T-helper 2 cell treated with Interferon-gamma antibody and Interleukin-4, amounts not matched to agents 5 μg/mL and 100 μg/mL, for 36 hours (primary cell): ENCODE measurements around the gene MCF2L.

Experiments
- DNase-seq: peaks from one replicate; pipeline ENCODE4 v3.0.0; 2021; ENCODE audit warnings: low spot score
- H3K27ac Mint-ChIP-seq: one replicate; pipeline ENCODE4 v1.8.0; 2021; ENCODE audit warnings: mild to moderate bottlenecking, mixed read lengths
- H3K27me3 Mint-ChIP-seq: one replicate; pipeline ENCODE4 v1.8.0; 2021; ENCODE audit warnings: low read depth, mixed read lengths
- H3K36me3 Mint-ChIP-seq: one replicate; pipeline ENCODE4 v1.8.0; 2021; ENCODE audit warnings: low read depth, mixed read lengths
- H3K4me1 Mint-ChIP-seq: one replicate; pipeline ENCODE4 v1.8.0; 2021; ENCODE audit warnings: low read depth, mixed read lengths
- H3K4me3 Mint-ChIP-seq: one replicate; pipeline ENCODE4 v1.8.0; 2022; ENCODE audit warnings: mild to moderate bottlenecking, moderate library complexity, mixed read lengths
- H3K9me3 Mint-ChIP-seq: one replicate; pipeline ENCODE4 v1.8.0; 2021; ENCODE audit warnings: mixed read lengths

The MCF2L gene

DNA sequence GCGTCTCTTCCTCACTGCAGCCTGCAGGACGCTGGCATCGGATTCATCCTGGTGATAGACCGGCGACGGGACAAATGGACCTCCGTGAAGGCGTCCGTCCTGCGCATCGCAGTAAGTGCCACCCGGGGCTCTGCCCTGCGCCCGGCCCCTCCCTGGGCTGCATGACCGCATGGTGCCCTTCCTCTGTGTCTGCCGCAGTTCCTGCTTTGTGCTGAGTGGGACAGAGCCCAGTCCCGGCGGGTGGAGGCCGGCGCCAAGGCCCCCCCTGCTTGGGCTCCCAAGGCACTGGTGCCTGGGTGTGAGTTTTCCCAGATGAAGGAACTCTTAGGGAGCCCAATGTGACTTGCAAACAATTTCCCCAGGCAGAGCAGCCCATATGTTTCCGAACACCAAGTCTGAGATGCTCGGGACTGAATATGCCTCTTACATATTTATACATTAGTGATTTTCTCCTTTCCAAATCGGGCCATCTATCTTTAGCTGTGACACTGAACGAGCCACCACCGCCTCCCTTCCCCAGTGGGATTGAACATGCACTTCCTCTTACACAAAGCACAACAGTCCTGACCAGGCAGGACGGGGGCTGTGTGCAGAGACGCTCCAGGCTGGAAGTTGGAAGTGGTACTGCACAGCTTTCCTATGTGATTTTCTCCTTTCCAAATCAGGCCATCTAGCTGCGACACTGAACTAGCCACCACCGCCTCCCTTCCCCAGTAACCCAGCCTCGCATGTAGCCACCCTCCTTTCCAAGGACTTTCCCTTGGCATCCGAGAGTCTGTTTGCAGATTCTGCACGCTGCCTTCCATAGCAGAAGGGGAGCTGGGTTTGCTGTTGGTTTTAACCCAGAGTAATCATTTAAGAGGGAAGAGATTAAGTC lies 76.5 kb downstream of the MCF2L start:
- Mint-ChIP-seq H3K36me3 (no peaks in the 10 kb centered on the region), H3K27ac (no peak overlapping the region), H3K9me3 (no peaks in the 10 kb centered on the region), H3K4me1 (no peaks in the 10 kb centered on the region), H3K27me3 (no peaks in the 10 kb centered on the region), H3K4me3 (no peak overlapping the region)
- DNase-seq, result no peak

DNA sequence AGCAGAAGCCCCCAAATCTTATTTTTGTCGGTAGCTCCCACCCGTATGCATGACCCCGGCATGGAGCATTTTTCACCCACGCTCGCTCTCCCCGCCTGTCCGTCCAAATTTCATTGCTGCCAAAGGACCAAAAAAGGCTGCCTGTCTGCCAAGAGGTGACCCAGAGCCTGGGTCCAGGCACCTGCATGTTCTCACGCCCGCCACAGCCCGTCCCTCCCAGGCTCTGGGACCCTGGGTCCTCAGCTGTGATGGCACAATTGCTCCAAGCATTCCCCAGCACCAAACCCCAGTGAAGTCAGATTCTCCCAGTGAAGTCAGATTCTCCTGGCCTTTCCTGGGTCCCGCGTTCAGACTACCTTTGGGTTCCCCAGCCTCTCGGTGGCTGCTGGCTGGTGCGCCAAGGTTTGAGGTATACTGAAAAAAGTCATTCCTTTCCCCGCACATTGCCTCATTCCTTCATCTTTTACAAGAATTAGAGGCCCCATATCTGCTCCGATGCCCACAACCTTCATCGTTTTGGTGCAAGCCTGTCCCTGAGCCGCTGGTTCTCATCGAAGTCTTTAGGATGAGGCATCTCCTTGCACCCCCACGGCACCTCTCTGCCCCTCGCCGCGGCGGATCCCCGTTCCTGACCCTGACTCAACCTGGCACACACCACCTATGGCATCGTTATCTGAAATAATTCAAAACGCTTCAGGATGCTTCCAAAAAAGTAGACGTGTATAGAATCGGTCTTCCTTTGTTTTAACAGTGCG lies 77.3 kb downstream of the MCF2L start:
- no peaks in the 10 kb centered on the region for H3K36me3 Mint-ChIP-seq
- H3K27ac Mint-ChIP-seq, result no peak overlapping the region
- no peaks in the 10 kb centered on the region for H3K27me3 Mint-ChIP-seq
- H3K4me3 Mint-ChIP-seq, result no peak overlapping the region
- no peaks in the 10 kb centered on the region for H3K4me1 Mint-ChIP-seq
- no peaks in the 10 kb centered on the region for H3K9me3 Mint-ChIP-seq
- no peak for DNase-seq

DNA sequence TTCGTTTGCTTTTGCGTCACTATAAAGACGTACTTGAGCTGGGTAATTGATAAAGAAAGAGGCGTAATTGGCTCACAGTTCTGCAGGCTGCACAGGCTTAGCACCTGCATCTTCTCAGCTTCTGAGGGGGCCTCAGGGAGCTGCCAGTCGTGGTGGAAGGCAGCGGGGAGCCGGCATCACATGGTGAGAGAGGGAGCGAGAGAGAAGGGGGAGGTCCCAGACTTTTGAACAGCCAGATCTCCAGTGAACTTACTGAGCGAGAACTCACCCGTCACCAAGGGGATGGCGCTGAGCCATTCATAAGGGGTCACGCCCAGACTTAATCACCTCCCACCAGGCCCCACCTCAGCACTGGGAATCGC lies 77.8 kb downstream of the MCF2L start:
- no peaks in the 10 kb centered on the region for H3K9me3 Mint-ChIP-seq
- H3K4me3 Mint-ChIP-seq, result no peak overlapping the region
- H3K36me3 Mint-ChIP-seq, result no peaks in the 10 kb centered on the region
- no peak for DNase-seq
- H3K27me3 Mint-ChIP-seq, result no peaks in the 10 kb centered on the region
- no peak overlapping the region for H3K27ac Mint-ChIP-seq
- H3K4me1 Mint-ChIP-seq, result no peaks in the 10 kb centered on the region

DNA sequence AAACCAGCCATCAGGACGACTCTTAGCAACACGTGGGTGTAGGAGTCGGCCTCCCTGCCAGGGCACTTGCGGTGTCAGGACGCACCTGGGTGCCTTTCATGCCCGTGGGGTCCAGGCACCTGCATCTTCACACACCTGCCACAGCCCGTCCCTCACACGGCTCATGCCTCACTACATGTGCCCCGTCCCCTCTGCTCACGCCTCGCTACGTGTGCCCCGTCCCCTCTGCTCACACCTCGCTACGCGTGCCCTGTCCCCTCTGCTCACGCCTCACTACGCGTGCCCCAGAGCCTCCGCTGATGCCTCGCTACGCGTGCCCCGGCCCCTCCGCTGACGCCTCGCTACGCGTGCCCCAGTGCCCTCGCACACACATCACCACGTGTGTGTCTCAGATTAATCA lies 78.6 kb downstream of the MCF2L start:
- H3K27ac Mint-ChIP-seq, result no peak overlapping the region
- H3K4me1 Mint-ChIP-seq, result no peaks in the 10 kb centered on the region
- H3K4me3 Mint-ChIP-seq, result no peak overlapping the region
- H3K27me3 Mint-ChIP-seq, result no peaks in the 10 kb centered on the region
- DNase-seq, result no peak
- no peaks in the 10 kb centered on the region for H3K9me3 Mint-ChIP-seq
- H3K36me3 Mint-ChIP-seq, result no peaks in the 10 kb centered on the region

DNA sequence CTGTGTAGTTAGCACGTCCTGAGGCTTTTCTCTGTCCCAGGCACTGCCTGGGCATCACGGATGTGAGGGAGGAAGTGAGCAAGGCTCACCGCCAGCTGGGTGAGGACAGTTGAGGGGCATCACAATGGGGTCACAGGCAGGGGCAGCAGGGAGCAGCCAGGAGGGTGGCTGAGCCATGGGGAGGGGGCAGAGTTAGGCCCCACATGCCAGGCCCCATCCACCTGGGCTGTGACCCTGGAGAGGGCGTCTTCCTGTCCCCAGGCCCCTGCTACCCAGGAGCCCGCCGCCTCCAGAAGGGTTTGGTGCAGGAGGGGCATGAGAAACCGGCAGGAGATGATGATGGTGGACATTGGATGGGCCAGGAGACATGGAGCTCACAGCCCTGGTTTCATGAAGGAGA lies 79.8 kb downstream of the MCF2L start:
- H3K27ac Mint-ChIP-seq, result no peak overlapping the region
- no peaks in the 10 kb centered on the region for H3K4me1 Mint-ChIP-seq
- no peak for DNase-seq
- H3K27me3 Mint-ChIP-seq, result no peaks in the 10 kb centered on the region
- no peaks in the 10 kb centered on the region for H3K36me3 Mint-ChIP-seq
- no peaks in the 10 kb centered on the region for H3K9me3 Mint-ChIP-seq
- no peak overlapping the region for H3K4me3 Mint-ChIP-seq

DNA sequence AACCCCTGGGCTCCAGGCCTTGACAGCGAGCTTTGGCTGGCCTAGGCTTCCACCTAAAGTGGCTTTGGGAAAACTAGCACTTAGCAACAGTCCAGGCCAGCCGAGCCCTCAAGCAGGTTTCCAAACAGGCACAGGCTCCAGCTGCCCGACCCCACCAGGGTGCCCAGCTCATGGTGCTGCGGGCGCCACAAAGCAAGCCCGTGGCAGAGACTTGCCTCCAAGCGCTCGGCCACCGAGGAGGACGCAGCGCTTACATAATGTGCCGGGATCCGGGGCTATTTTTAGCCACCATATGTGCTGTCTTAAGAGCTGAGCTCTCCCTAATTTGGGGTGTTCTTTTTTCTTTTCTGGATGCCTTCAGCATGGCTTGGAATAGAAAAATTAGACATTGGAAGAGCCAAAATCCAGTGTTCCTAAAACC lies 80.5 kb downstream of the MCF2L start:
- H3K9me3 Mint-ChIP-seq, result no peaks in the 10 kb centered on the region
- DNase-seq, result no peak
- no peak overlapping the region for H3K27ac Mint-ChIP-seq
- no peaks in the 10 kb centered on the region for H3K4me1 Mint-ChIP-seq
- H3K27me3 Mint-ChIP-seq, result no peaks in the 10 kb centered on the region
- H3K36me3 Mint-ChIP-seq, result no peaks in the 10 kb centered on the region
- no peak overlapping the region for H3K4me3 Mint-ChIP-seq

DNA sequence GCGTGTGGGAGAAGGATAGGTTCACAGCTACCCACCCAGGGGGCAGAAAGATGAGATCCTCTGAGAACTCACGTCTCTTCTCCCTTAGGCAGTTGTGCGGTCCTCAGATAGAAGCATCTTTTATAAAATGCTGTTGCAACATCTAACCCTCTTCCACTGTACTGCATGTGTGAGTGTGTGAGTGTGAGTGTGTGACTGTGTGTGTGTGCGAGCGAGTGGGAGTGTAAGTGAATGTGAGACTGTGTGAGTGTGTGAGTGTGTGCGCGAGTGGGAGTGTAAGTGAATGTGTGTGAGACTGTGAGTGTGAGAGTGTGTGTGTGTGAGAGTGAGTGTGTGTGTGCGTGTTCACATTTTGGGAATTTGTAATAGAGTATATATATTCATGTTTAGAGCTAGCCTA lies 81.0 kb downstream of the MCF2L start:
- H3K27ac Mint-ChIP-seq, result no peak overlapping the region
- DNase-seq, result no peak
- no peaks in the 10 kb centered on the region for H3K9me3 Mint-ChIP-seq
- H3K4me3 Mint-ChIP-seq, result no peak overlapping the region
- no peaks in the 10 kb centered on the region for H3K27me3 Mint-ChIP-seq
- no peaks in the 10 kb centered on the region for H3K4me1 Mint-ChIP-seq
- H3K36me3 Mint-ChIP-seq, result no peaks in the 10 kb centered on the region

DNA sequence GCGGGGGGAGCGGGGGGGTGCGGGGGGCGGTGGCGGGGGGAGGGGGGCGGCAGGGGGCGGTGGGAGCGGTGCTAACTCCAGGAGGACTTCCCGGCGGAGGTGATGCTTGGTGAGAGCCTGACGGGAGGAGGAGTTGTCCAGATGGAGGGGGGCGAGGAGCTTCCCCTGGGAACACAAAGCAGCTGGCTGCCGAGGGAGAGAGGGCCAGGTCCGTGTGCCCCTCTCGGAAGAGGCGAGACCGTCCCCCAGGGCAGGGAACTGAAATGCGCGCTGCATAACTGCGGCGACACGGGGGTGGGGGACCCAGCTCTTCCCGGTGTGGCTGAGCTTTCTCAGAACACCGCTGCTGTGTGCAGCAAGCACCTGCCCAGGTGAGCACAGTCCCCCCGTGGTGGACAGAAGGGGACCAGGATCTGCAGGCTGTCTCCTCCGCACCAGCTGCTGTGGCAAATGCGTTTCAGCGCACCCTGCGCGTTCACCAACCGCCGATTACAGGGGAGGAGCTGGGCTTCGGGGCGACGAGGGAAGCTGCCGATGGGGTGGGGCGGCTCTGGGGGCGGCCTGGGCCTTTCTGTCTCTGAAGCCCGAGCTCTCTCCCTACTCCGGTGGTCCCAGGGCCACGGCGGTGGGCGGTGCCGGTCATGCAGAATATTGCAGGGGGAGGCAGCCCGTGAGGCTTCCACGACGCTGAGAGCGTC lies 81.9 kb downstream of the MCF2L start:
- Mint-ChIP-seq H3K27me3 (no peaks in the 10 kb centered on the region), H3K4me3 (no peak overlapping the region), H3K4me1 (no peaks in the 10 kb centered on the region), H3K36me3 (no peaks in the 10 kb centered on the region), H3K27ac (no peak overlapping the region), H3K9me3 (no peaks in the 10 kb centered on the region)
- DNase-seq, result no peak

DNA sequence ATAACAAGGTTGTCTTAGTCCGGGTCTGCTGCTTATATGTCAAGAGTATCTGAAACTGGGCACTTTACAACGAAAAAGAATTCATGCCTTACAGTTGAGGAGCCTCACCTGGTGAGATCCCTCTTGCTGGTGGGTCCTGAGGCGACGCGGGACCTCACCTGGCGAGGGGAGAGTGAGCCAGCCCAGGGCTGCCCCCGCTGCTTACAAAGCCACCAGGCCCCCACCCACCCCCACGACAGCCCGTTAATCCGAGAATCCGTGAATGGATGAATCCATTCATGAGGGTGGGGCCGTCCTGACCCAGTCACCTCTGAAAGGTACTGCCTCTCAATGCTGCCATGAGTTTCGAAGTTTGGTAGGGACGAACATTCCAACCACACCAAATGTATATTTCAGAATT lies 82.6 kb downstream of the MCF2L start:
- no peak overlapping the region for H3K4me3 Mint-ChIP-seq
- H3K27me3 Mint-ChIP-seq, result no peaks in the 10 kb centered on the region
- H3K4me1 Mint-ChIP-seq, result no peaks in the 10 kb centered on the region
- H3K36me3 Mint-ChIP-seq, result no peaks in the 10 kb centered on the region
- no peak overlapping the region for H3K27ac Mint-ChIP-seq
- DNase-seq, result no peak
- H3K9me3 Mint-ChIP-seq, result no peaks in the 10 kb centered on the region

DNA sequence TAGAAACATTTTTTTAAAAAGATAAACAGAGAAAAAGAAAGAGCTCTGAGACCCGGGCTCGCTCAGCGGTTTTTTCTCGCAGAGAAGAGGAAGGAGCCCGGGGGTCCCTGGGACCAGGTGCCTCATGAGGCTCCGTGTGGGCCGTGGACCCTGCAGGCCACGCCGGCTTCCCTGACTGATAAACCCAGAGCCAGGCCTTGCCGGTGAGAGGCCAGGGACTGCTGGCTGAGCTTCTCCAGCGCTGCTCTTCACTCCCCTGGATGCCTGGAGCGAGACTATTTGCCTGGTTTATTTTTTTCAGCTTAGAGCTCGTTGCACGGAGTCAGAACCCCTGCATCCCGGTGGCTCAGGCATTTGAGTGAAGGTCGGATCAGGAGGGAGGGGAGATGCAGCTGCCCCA lies 83.2 kb downstream of the MCF2L start:
- H3K4me1 Mint-ChIP-seq, result no peaks in the 10 kb centered on the region
- no peak for DNase-seq
- H3K27ac Mint-ChIP-seq, result no peak overlapping the region
- no peaks in the 10 kb centered on the region for H3K9me3 Mint-ChIP-seq
- no peaks in the 10 kb centered on the region for H3K27me3 Mint-ChIP-seq
- no peaks in the 10 kb centered on the region for H3K36me3 Mint-ChIP-seq
- no peak overlapping the region for H3K4me3 Mint-ChIP-seq

DNA sequence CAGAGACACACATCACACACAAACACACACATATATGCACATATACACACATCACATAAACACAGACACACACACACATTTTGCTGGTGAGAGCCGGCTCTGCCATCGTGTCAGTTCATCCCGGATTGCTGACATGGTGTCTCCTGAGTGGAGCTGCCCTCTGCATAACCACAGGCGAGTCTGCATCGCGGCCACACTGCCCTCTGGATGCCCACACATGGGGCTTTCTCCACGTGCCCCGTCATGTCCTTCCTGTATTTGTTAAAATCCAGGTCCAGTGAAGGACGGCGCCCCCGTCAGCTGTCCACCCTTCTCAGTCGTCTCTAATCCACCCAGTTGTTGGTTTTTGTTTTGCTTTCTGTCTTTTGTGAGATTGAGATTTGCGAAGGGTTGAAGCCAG lies 84.0 kb downstream of the MCF2L start:
- Mint-ChIP-seq H3K27me3 (no peaks in the 10 kb centered on the region), H3K4me1 (no peaks in the 10 kb centered on the region), H3K4me3 (no peak overlapping the region), H3K27ac (no peak overlapping the region), H3K9me3 (no peaks in the 10 kb centered on the region), H3K36me3 (no peaks in the 10 kb centered on the region)
- DNase-seq, result no peak

DNA sequence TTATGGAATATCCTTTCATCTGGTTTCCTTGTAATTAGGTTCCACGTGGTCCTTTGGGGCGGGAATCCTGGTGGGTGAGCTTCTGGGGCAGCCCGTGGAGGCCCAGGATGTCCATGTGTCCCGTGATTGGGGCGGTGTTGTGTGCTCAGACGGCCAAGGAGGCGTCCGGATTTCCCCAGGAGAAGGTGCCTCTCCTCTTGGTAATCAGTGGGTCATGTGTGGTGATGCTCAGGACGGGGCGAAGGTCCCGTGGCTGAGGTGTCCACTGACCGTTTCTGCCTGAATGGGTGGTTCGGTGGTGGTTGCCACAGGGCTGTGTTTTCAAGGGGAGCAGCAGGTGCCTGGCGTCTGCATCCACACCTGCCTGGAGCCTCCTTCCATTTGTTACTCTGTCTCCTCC lies 84.4 kb downstream of the MCF2L start:
- H3K27me3 Mint-ChIP-seq, result no peaks in the 10 kb centered on the region
- DNase-seq, result no peak
- H3K4me1 Mint-ChIP-seq, result no peaks in the 10 kb centered on the region
- H3K9me3 Mint-ChIP-seq, result no peaks in the 10 kb centered on the region
- no peak overlapping the region for H3K4me3 Mint-ChIP-seq
- H3K27ac Mint-ChIP-seq, result no peak overlapping the region
- no peaks in the 10 kb centered on the region for H3K36me3 Mint-ChIP-seq

DNA sequence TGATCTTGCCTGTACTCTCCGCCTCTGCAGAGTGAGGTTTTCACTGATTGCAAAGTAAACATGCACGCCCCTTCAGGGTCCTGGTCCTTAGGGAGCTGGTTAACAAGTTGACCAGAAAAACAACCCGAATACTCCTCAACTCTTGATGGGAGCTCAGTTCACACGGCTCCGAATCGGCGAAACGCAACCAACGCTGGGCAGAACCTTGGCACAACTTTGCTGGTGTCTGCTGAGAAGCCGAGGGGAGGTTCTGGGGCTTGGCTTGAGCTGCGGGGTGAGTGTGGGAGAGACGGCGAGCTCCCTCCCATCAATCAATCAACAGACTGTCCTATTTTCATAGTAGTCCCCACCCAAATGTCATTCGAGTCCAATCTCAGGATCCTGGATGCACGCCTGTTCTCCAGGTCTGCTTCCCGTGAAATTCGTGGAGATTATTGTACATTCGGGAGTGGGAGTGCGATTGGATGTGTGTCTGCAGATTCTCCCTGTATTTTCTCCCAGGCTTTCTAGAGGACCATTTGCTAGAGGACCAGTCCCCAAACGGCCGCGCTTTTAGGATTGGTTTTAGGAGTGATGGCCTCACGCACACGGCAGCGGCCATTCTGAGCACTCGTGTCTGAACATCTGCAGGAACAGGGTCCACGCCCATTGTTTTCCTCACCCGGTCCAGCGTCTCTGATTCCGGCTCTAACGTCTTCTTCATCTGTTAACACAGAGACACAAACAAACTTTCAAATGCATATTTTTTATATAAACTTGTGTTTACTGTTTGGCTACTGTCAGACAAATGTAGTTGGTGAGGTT lies 85.0 kb downstream of the MCF2L start:
- no peaks in the 10 kb centered on the region for H3K4me1 Mint-ChIP-seq
- H3K27ac Mint-ChIP-seq, result no peak overlapping the region
- H3K27me3 Mint-ChIP-seq, result no peaks in the 10 kb centered on the region
- DNase-seq, result no peak
- no peak overlapping the region for H3K4me3 Mint-ChIP-seq
- no peaks in the 10 kb centered on the region for H3K36me3 Mint-ChIP-seq
- no peaks in the 10 kb centered on the region for H3K9me3 Mint-ChIP-seq

DNA sequence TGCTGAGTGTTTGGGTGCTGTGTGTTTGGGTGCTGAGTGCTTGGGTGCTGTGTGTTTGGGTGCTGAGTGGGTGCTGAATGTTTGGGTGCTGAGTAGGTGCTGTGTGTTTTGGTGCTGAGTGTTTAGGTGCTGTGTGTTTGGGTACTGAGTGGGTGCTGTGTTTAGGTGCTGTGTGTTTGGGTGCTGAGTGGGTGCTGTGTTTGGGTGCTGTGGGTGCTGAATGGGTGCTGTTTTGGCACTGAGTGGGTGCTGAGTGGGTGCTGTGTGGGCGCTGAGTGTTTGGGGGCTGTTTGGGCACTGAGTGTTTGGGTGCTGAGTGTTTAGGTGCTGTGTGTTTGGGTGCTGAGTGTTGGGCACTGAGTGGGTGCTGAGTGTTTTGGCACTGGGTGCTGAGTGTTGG lies 88.1 kb downstream of the MCF2L start:
- H3K27me3 Mint-ChIP-seq, result no peaks in the 10 kb centered on the region
- no peaks in the 10 kb centered on the region for H3K36me3 Mint-ChIP-seq
- no peaks in the 10 kb centered on the region for H3K9me3 Mint-ChIP-seq
- H3K27ac Mint-ChIP-seq, result no peak overlapping the region
- DNase-seq, result no peak
- no peak overlapping the region for H3K4me3 Mint-ChIP-seq
- no peaks in the 10 kb centered on the region for H3K4me1 Mint-ChIP-seq
